HepG2 (cell line): ENCODE measurements around the gene METTL25. TPM values are rescaled to one million over a fixed set of nuclear protein-coding genes. Genes with fewer than 3 reads are reported as not detected.

ENCODE experiments used
- ATRX ChIP-seq: sonication (generic); formaldehyde crosslinking; IDR thresholded peaks from 2 replicates; pipeline ENCODE4 v1.4.0; 2020; ENCODE audit warnings: missing genetic modification reagents, borderline replicate concordance
- BCL6 ChIP-seq: IDR thresholded peaks from 2 replicates; pipeline ENCODE4 v1.6.1; 2016; ENCODE audit warnings: missing genetic modification reagents, missing compliant biosample characterization
- CBFB ChIP-seq: sonication (generic); formaldehyde crosslinking; IDR thresholded peaks from 2 replicates; pipeline ENCODE4 v1.4.0; 2020; ENCODE audit warnings: missing genetic modification reagents
- DPF2 ChIP-seq: sonication (generic); formaldehyde crosslinking; IDR thresholded peaks from 2 replicates; pipeline ENCODE4 v1.4.0; 2020; ENCODE audit warnings: mild to moderate bottlenecking, low read depth, missing genetic modification reagents, borderline replicate concordance
- ETV6 ChIP-seq: sonication (generic); formaldehyde crosslinking; conservative IDR thresholded peaks from 2 replicates; pipeline ENCODE4 v1.4.0; 2020; ENCODE audit warnings: missing genetic modification reagents
- HDAC2 ChIP-seq: sonication (generic); formaldehyde crosslinking; IDR thresholded peaks from 2 replicates; pipeline ENCODE4 v1.4.0; 2020; ENCODE audit warnings: missing genetic modification reagents
- HDAC6 ChIP-seq: fragments of 200-600 bp; sonication (generic); IDR thresholded peaks from 2 replicates; pipeline ENCODE4 v1.7.0; 2017; ENCODE audit warnings: mild to moderate bottlenecking, antibody characterized with exemption, low read length, low read depth
- HNRNPLL ChIP-seq: fragments of 200-400 bp; formaldehyde crosslinking; IDR thresholded peaks from 2 replicates; pipeline ENCODE4 v1.6.1; 2017; ENCODE audit warnings: mild to moderate bottlenecking, low read depth, low read length; ENCODE audit not compliant: poor library complexity, severe bottlenecking
- JUND ChIP-seq: sonication (generic); formaldehyde crosslinking; IDR thresholded peaks from 2 replicates; pipeline ENCODE4 v1.8.0; 2022; ENCODE audit warnings: mild to moderate bottlenecking, missing genetic modification reagents
- NFYC ChIP-seq: IDR thresholded peaks from 2 replicates; pipeline ENCODE4 v1.6.1; 2016; ENCODE audit warnings: missing genetic modification reagents, missing compliant biosample characterization
- PPARG ChIP-seq: conservative IDR thresholded peaks from 2 replicates; pipeline ENCODE4 v1.6.1; 2016; ENCODE audit warnings: missing biosample characterization, missing genetic modification reagents
- RFXANK ChIP-seq: IDR thresholded peaks from 2 replicates; pipeline ENCODE4 v1.6.1; 2016
- RXRB ChIP-seq: IDR thresholded peaks from 2 replicates; pipeline ENCODE4 v1.6.1; 2016; ENCODE audit warnings: borderline replicate concordance, missing genetic modification reagents, missing compliant biosample characterization
- SP2 ChIP-seq: sonication (generic); formaldehyde crosslinking; IDR thresholded peaks from 2 replicates; pipeline ENCODE4 v1.5.1; 2020; ENCODE audit warnings: mild to moderate bottlenecking, missing genetic modification reagents
- YY1 ChIP-seq: IDR thresholded peaks from 2 replicates; pipeline ENCODE4 v1.6.1; 2011; ENCODE audit warnings: low read length, low read depth, moderate library complexity, mild to moderate bottlenecking; ENCODE audit not compliant: insufficient read depth, insufficient replicate concordance
- ZFP36 ChIP-seq: fragments of 150-350 bp; IDR thresholded peaks from 2 replicates; pipeline ENCODE4 v1.6.1; 2018; ENCODE audit warnings: borderline replicate concordance, low read length, low read depth; ENCODE audit not compliant: partially characterized antibody
- ZMYM4 ChIP-seq: sonication (generic); formaldehyde crosslinking; IDR thresholded peaks from 2 replicates; pipeline ENCODE4 v1.8.1; 2023; ENCODE audit warnings: mild to moderate bottlenecking, missing genetic modification reagents
- ZNF121 ChIP-seq: sonication (generic); formaldehyde crosslinking; IDR thresholded peaks from 2 replicates; pipeline ENCODE4 v1.5.0; 2020; ENCODE audit warnings: mild to moderate bottlenecking, missing genetic modification reagents
- ZNF441 ChIP-seq: sonication (generic); formaldehyde crosslinking; IDR thresholded peaks from 2 replicates; pipeline ENCODE4 v1.7.0; 2021; ENCODE audit warnings: missing genetic modification reagents, borderline replicate concordance
- ZNF460 ChIP-seq: sonication (generic); formaldehyde crosslinking; IDR thresholded peaks from 2 replicates; pipeline ENCODE4 v1.5.1; 2020; ENCODE audit warnings: missing genetic modification reagents, mild to moderate bottlenecking, borderline replicate concordance
- ZNF564 ChIP-seq: sonication (generic); formaldehyde crosslinking; IDR thresholded peaks from 2 replicates; pipeline ENCODE4 v1.8.1; 2023; ENCODE audit warnings: mild to moderate bottlenecking, missing genetic modification reagents
- ZNF652 ChIP-seq: IDR thresholded peaks from 2 replicates; pipeline ENCODE4 v1.6.1; 2016; ENCODE audit warnings: low read depth, borderline replicate concordance
- ZNF672 ChIP-seq: sonication (generic); formaldehyde crosslinking; IDR thresholded peaks from 2 replicates; pipeline ENCODE4 v1.8.1; 2022; ENCODE audit warnings: missing genetic modification reagents
- ZNF773 ChIP-seq: sonication (generic); formaldehyde crosslinking; IDR thresholded peaks from 2 replicates; pipeline ENCODE4 v1.4.0; 2020; ENCODE audit warnings: missing genetic modification reagents, borderline replicate concordance
- polyA plus RNA-seq, 8 experiments: library from polyadenylated mRNA; depleted of rRNA in 3 of 8; stranded (reverse) in 7 of 8; unstranded in 1 of 8; fragments of >200 nt; fragmentation: Illumina TruSeq in 4 of 8; extraction: Trizol in 4 of 8; gene quantifications; 2 replicates each; pipeline versions ENCODE4 v1.2.1 to v1.2.3, GENCODE V29; 2011 to 2016; ENCODE audit warnings: low read depth in 4 of 8, missing spikeins in 1 of 8, mixed read lengths in 1 of 8; ENCODE audit not compliant: insufficient read depth in 1 of 8
- total RNA-seq, 5 experiments: library from RNA; depleted of rRNA; stranded (reverse); fragments of >200 nt; fragmentation: Illumina TruSeq; extraction: Trizol; gene quantifications; 2 replicates each; pipeline ENCODE4 v1.2.3, GENCODE V29; 2016; ENCODE audit warnings: low read depth in 1 of 5
- TF ChIP-seq, protein P1 (sequence below): sonication (generic); formaldehyde crosslinking; IDR thresholded peaks from 2 replicates; pipeline ENCODE4 v1.4.0; 2020; ENCODE audit warnings: mild to moderate bottlenecking, missing genetic modification reagents
- TF ChIP-seq, protein P2 (sequence below): IDR thresholded peaks from 2 replicates; pipeline ENCODE4 v1.6.1; 2016; ENCODE audit warnings: missing compliant biosample characterization, missing genetic modification reagents, borderline replicate concordance
- TF ChIP-seq, protein P3 (sequence below): sonication (generic); formaldehyde crosslinking; IDR thresholded peaks from 2 replicates; pipeline ENCODE4 v1.5.0; 2020; ENCODE audit warnings: mild to moderate bottlenecking, missing genetic modification reagents
- TF ChIP-seq, protein P4 (sequence below): sonication (generic); formaldehyde crosslinking; IDR thresholded peaks from 2 replicates; pipeline ENCODE4 v1.4.0; 2020; ENCODE audit warnings: mild to moderate bottlenecking, low read depth, missing genetic modification reagents

Gene METTL25
- total and polyA plus RNA-seq, 2 of the 13 experiments (the other 11 are each of a cell fraction or from before 2014, with no cell fraction given), result 2.2 to 7.8 TPM

DNA sequence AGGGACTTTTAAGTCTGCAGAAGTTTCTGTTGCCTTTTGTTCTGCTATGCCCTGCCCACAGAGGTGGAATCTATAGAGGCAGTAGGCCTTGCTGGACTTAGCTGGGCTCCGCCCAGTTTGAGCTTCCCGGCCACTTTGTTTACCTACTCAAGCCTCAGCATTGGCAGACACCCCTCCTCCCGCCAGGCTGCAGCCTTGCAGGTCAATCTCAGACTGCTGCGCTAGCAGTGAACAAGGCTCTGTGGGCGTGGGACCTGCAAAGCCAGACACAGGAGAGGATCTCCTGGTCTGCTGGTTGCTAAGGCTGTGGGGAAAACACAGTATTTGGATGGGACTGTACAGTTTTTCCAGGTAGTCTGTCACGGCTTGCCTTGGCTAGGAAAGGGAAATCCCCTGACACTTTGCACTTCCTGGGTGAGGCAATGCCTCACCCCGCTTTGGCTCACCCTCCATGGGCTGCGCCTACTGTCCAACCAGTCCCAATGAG lies 43.9 kb upstream of the METTL25 start (continued):
- TF ChIP-seq RXRB (no peak), ZMYM4 (CRISPR knock-in tag) (peak; percentile 60), ZFP36 (no peak), SP2 (CRISPR knock-in tag) (no peak), HDAC2 (peak; percentile 43; the same call in 1 of the 2 replicates), DPF2 (CRISPR knock-in tag) (no peak), ZNF773 (CRISPR knock-in tag) (no peak), ZNF441 (CRISPR knock-in tag) (no peak), BCL6 (CRISPR knock-in tag) (0 out of 2 replicates have a peak, but pooled peaks have one; percentile 6), ATRX (no peak), NFYC (CRISPR knock-in tag) (no peak), ZNF652 (CRISPR knock-in tag) (no peak), PPARG (CRISPR knock-in tag) (no peak), ZNF564 (no peak), HDAC6 (no peak), ETV6 (CRISPR knock-in tag) (no peak), ZNF121 (CRISPR knock-in tag) (0 out of 2 replicates have a peak, but pooled peaks have one; percentile 16), JUND (CRISPR knock-in tag) (no peak), YY1 (no peak), ZNF672 (no peak), RFXANK (CRISPR knock-in tag) (no peak), ZNF460 (CRISPR knock-in tag) (no peak), CBFB (CRISPR knock-in tag) (no peak), HNRNPLL (no peak)
- TF ChIP-seq, protein P1, sequence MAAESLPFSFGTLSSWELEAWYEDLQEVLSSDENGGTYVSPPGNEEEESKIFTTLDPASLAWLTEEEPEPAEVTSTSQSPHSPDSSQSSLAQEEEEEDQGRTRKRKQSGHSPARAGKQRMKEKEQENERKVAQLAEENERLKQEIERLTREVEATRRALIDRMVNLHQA (CRISPR knock-in tag), result no peak
- TF ChIP-seq, protein P2, sequence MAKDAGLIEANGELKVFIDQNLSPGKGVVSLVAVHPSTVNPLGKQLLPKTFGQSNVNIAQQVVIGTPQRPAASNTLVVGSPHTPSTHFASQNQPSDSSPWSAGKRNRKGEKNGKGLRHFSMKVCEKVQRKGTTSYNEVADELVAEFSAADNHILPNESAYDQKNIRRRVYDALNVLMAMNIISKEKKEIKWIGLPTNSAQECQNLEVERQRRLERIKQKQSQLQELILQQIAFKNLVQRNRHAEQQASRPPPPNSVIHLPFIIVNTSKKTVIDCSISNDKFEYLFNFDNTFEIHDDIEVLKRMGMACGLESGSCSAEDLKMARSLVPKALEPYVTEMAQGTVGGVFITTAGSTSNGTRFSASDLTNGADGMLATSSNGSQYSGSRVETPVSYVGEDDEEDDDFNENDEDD (CRISPR knock-in tag), result no peak
- TF ChIP-seq, protein P3, sequence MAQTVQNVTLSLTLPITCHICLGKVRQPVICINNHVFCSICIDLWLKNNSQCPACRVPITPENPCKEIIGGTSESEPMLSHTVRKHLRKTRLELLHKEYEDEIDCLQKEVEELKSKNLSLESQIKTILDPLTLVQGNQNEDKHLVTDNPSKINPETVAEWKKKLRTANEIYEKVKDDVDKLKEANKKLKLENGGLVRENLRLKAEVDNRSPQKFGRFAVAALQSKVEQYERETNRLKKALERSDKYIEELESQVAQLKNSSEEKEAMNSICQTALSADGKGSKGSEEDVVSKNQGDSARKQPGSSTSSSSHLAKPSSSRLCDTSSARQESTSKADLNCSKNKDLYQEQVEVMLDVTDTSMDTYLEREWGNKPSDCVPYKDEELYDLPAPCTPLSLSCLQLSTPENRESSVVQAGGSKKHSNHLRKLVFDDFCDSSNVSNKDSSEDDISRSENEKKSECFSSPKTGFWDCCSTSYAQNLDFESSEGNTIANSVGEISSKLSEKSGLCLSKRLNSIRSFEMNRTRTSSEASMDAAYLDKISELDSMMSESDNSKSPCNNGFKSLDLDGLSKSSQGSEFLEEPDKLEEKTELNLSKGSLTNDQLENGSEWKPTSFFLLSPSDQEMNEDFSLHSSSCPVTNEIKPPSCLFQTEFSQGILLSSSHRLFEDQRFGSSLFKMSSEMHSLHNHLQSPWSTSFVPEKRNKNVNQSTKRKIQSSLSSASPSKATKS (CRISPR knock-in tag), result no peak
- TF ChIP-seq, protein P4, sequence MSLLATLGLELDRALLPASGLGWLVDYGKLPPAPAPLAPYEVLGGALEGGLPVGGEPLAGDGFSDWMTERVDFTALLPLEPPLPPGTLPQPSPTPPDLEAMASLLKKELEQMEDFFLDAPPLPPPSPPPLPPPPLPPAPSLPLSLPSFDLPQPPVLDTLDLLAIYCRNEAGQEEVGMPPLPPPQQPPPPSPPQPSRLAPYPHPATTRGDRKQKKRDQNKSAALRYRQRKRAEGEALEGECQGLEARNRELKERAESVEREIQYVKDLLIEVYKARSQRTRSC (CRISPR knock-in tag), result no peak
